BE2C (cell line): Measurements from ENCODE around the gene VPS11.
"Not testable (repeated sequence)": the region's sequence is repeated elsewhere in the genome, so short reads cannot be mapped to it uniquely, and the experiment has no call there.

Experiments used
- DNase-seq: peaks from one replicate; pipeline ENCODE4 v3.0.0-alpha.2; 2020
- H3K27me3 ChIP-seq: fragments of 250-450 bp; sonication (Bioruptor Pico); 2 replicates; pipeline ENCODE4 v1.5.1; 2020; ENCODE audit warnings: mild to moderate bottlenecking
- H3K36me3 ChIP-seq: fragments of 250-450 bp; sonication (Bioruptor Pico); 2 replicates; pipeline ENCODE4 v1.5.1; 2020; ENCODE audit warnings: mild to moderate bottlenecking
- H3K4me1 ChIP-seq: fragments of 250-450 bp; sonication (Bioruptor Pico); 2 replicates; pipeline ENCODE4 v1.5.1; 2020
- H3K4me3 ChIP-seq: 2 replicates; pipeline ENCODE4 v1.5.1; 2011; ENCODE audit warnings: low read depth, low read length
- H3K9me3 ChIP-seq: fragments of 250-450 bp; sonication (Bioruptor Pico); 2 replicates; pipeline ENCODE4 v1.5.1; 2020
- TF ChIP-seq, protein P1 (sequence below): IDR thresholded peaks from 2 replicates; pipeline ENCODE4 v1.5.1; 2012; ENCODE audit warnings: mild to moderate bottlenecking, low read depth, low read length

The VPS11 gene

DNA sequence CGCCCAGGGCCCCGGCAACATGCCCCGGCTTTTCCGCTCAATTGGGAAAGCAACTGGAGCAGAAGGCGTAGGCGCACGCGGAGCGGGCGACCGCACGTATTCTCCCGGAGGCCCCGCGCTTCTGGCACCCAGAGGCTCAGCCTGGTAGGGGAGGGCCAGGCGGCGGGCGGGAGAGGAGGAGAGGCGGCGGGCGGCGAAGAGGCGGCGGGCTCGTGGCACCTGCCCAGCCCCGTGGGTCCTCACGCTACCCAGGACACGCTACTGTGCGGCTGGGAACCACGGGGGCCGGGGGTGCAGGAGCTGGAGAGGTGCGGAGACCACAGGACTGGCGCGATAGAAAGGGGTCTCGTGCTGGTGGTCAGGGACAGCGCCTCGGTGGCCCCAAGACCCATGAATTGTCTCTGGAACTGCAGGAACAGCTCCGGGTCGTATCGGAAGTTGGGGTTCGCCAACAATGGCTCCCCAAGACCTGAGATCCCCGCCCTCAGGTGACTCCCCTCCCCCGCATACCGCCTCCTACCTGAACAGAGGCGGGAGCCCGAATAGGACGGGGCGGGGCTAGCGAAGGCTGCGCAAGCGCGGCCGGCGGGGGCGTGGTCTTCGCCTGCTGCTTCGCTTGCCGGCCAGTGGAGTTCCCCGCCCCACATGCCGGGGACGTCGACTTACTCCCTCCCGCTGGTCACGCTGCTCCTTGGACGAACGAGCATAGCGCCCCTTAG lies 37.1 kb upstream of the VPS11 start, which contains the start of gene SLC37A4:
Gene SLC37A4 (minus strand): TSS at position 549 of the 719 bp plus-strand sequence.
- TF ChIP-seq, protein P1, sequence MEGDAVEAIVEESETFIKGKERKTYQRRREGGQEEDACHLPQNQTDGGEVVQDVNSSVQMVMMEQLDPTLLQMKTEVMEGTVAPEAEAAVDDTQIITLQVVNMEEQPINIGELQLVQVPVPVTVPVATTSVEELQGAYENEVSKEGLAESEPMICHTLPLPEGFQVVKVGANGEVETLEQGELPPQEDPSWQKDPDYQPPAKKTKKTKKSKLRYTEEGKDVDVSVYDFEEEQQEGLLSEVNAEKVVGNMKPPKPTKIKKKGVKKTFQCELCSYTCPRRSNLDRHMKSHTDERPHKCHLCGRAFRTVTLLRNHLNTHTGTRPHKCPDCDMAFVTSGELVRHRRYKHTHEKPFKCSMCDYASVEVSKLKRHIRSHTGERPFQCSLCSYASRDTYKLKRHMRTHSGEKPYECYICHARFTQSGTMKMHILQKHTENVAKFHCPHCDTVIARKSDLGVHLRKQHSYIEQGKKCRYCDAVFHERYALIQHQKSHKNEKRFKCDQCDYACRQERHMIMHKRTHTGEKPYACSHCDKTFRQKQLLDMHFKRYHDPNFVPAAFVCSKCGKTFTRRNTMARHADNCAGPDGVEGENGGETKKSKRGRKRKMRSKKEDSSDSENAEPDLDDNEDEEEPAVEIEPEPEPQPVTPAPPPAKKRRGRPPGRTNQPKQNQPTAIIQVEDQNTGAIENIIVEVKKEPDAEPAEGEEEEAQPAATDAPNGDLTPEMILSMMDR, result peak; percentile 92

GRCh38 chr11:119031912-119032280 lies 35.7 kb upstream of the VPS11 start:
- H3K9me3 ChIP-seq, result no peaks in the 10 kb centered on the region
- DNase-seq, result no peak
- H3K4me3 ChIP-seq, result no peak overlapping the region
- no peaks in the 10 kb centered on the region for H3K4me1 ChIP-seq
- TF ChIP-seq, protein P1, result no peak
- 0 out of 2 replicates have a peak, but pooled peaks cover 4% of the 10 kb centered on the region for H3K36me3 ChIP-seq
- H3K27me3 ChIP-seq, result no peaks in the 10 kb centered on the region

More for the DNA sequence above, 37.1 kb upstream of the VPS11 start, which contains the start of gene SLC37A4:
- DNase-seq, result peak; percentile 99
- Histone ChIP-seq H3K27me3 (no peaks in the 10 kb centered on the region), H3K4me3 (peak within 1 kb of the TSS; percentile 86), H3K36me3 (peaks cover 11% of the 10 kb centered on the region; the same call in 1 of the 2 replicates), H3K4me1 (no peaks in the 10 kb centered on the region), H3K9me3 (no peaks in the 10 kb centered on the region)

DNA sequence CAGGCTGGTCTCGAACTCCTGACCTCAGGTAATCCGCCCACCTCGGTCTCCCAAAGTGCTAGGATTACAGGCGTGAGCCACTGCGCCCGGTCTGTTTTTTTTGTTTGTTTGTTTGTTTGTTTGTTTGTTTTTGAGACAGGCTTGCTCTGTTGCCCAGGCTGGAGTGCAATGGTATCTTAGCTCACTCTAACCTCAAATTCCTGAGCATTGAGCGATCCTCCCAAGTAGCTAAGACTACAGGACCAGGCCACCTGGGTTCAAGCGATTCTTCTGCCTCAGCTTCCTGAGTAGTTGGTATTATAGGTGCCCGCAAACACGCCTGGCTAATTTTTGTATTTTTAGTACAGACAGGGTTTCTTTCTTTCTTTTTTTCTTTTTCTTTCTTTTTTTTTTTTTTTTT lies 34.2 kb upstream of the VPS11 start:
- H3K27me3 ChIP-seq, DNase-seq, H3K9me3 ChIP-seq, H3K4me3 ChIP-seq, H3K4me1 ChIP-seq, H3K36me3 ChIP-seq: not testable (repeated sequence)

DNA sequence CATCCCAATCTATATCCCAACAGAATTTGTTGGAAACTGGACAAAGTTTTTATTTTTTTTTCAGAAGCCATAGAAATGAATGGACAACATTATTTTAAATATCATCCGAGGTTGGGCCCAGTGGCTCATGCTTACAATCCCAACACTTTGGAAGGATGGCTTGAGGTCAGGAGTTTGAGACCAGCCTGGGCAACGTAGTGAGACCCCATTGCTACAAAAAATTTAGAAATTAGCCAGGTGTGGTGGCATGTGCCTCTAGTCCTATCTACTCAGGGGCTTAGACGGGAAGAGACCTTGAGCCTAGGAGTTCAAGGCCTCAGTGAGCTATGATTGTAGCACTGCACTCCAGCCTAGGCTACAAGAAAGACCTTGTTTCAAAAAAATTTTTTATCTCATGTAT lies 32.8 kb upstream of the VPS11 start:
- TF ChIP-seq, protein P1, result no peak
- Histone ChIP-seq H3K4me3 (no peak overlapping the region), H3K4me1 (no peaks in the 10 kb centered on the region), H3K27me3 (no peaks in the 10 kb centered on the region), H3K9me3 (no peaks in the 10 kb centered on the region), H3K36me3 (no peaks in the 10 kb centered on the region)
- no peak for DNase-seq

DNA sequence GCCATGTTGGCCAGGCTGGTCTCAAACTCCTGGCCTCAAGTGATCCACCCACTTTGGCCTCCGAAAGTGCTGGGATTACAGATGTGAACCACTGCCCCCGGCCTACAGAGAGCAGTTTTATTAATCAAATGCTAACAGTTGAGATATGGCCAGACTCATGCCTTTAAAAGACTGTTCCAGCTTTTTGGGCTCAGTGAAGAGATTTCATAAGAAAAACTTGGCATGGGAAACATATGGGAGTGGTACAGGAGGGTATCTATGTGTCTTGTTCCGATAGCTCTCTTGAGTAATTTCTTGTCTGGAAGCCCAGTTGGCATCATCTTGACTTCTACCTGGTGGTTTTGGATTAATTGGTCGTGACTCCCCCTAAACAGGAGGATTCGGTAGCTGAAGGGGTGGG lies 28.7 kb upstream of the VPS11 start:
- H3K9me3 ChIP-seq, result no peaks in the 10 kb centered on the region
- no peaks in the 10 kb centered on the region for H3K27me3 ChIP-seq
- DNase-seq, result no peak
- no peak overlapping the region for H3K4me3 ChIP-seq
- no peaks in the 10 kb centered on the region for H3K4me1 ChIP-seq
- TF ChIP-seq, protein P1, result no peak
- no peaks in the 10 kb centered on the region for H3K36me3 ChIP-seq

- not testable (repeated sequence) for H3K36me3 ChIP-seq, DNase-seq, H3K27me3 ChIP-seq, H3K9me3 ChIP-seq, H3K4me1 ChIP-seq, H3K4me3 ChIP-seq
Measured at GRCh38 chr11:119039471-119039870, 28.1 kb upstream of the VPS11 start.

- H3K27me3 ChIP-seq, result no peaks in the 10 kb centered on the region
- peaks cover 11% of the 10 kb centered on the region for H3K36me3 ChIP-seq
- TF ChIP-seq, protein P1, result no peak
- no peaks in the 10 kb centered on the region for H3K9me3 ChIP-seq
- H3K4me3 ChIP-seq, result no peak overlapping the region
- no peaks in the 10 kb centered on the region for H3K4me1 ChIP-seq
- DNase-seq, result no peak
Measured at GRCh38 chr11:119041821-119042514, 25.6 kb upstream of the VPS11 start.
